Femur (tissue), 1 donor: ENCODE data around the gene TTLL1.

Experiments
- DNase-seq: peaks from one replicate; pipeline ENCODE4 v3.0.0-alpha.2; 2017

TTLL1 gene

GRCh38 chr22:42990131-42990838 is 98.9 kb downstream of the TTLL1 start:
- no peak for DNase-seq
